GM21786 (cell line): ENCODE data around the gene ADGB.
A peak's percentile ranks its signal among the peaks of the same experiment; 100 is the strongest.
"Not testable (repeated sequence)": the region's sequence is repeated elsewhere in the genome, so short reads cannot be mapped to it uniquely, and the experiment has no call there.

ENCODE experiments used
- ATAC-seq: cut with Tn5 transposase; IDR thresholded peaks from one replicate; pipeline ENCODE4 v1.9.1; 2021; ENCODE audit not compliant: unreplicated experiment

ADGB gene

GRCh38 chr6:146598772-146599405, at the start of gene ADGB:
Gene ADGB, plus strand, starts transcription at chr6:146598972. Its CDS starts 69 bp downstream, at chr6:146599041.
- ATAC-seq: no peak

- ATAC-seq: no peak
Observed at GRCh38 chr6:146550911-146551310, 47.9 kb upstream of the ADGB start.

- ATAC-seq: no peak
Observed at GRCh38 chr6:146551545-146551944, 47.2 kb upstream of the ADGB start.

- no peak for ATAC-seq
Observed at GRCh38 chr6:146553377-146554135, 45.2 kb upstream of the ADGB start.

GRCh38 chr6:146560607-146561006, 38.2 kb upstream of the ADGB start:
- no peak for ATAC-seq

GRCh38 chr6:146566661-146567060, 32.1 kb upstream of the ADGB start:
- not testable (repeated sequence) for ATAC-seq

- not testable (repeated sequence) for ATAC-seq
Observed at GRCh38 chr6:146568619-146569018, 30.2 kb upstream of the ADGB start.

- ATAC-seq: no peak
Observed at GRCh38 chr6:146574211-146574610, 24.6 kb upstream of the ADGB start.

- ATAC-seq: no peak
Observed at GRCh38 chr6:146578054-146578453, 20.7 kb upstream of the ADGB start.

GRCh38 chr6:146581968-146582367, 16.8 kb upstream of the ADGB start:
- no peak for ATAC-seq

- no peak for ATAC-seq
Observed at GRCh38 chr6:146582857-146583256, 15.9 kb upstream of the ADGB start.

GRCh38 chr6:146583966-146584365, 14.8 kb upstream of the ADGB start:
- no peak for ATAC-seq

GRCh38 chr6:146587459-146587858, 11.3 kb upstream of the ADGB start:
- no peak for ATAC-seq

- no peak for ATAC-seq
Observed at GRCh38 chr6:146590492-146590891, 8.3 kb upstream of the ADGB start.

- no peak for ATAC-seq
Observed at GRCh38 chr6:146592451-146592850, 6.3 kb upstream of the ADGB start.

GRCh38 chr6:146593986-146594385, 4.8 kb upstream of the ADGB start:
- ATAC-seq: no peak

- no peak for ATAC-seq
Observed at GRCh38 chr6:146594495-146594894, 4.3 kb upstream of the ADGB start.

- ATAC-seq: peak; percentile 43
Observed at GRCh38 chr6:146595972-146596731, 2.6 kb upstream of the ADGB start.

GRCh38 chr6:146601352-146601751, 2.6 kb downstream of the ADGB start:
- no peak for ATAC-seq

GRCh38 chr6:146602526-146602925, 3.8 kb downstream of the ADGB start:
- no peak for ATAC-seq

- ATAC-seq: no peak
Observed at GRCh38 chr6:146613947-146614346, 15.2 kb downstream of the ADGB start.

GRCh38 chr6:146620655-146621054, 21.9 kb downstream of the ADGB start:
- ATAC-seq: no peak
